Progenitor cell of endocrine pancreas (in vitro differentiated cells): ENCODE results near the gene USF1. TPM values are rescaled to one million over a fixed set of nuclear protein-coding genes. Genes with fewer than 3 reads are reported as not detected.

ENCODE experiments used
- DNase-seq: peaks from one replicate; pipeline ENCODE4 v3.0.0; 2021; ENCODE audit warnings: low spot score; ENCODE audit not compliant: unreplicated experiment
- H3K27ac Mint-ChIP-seq: 2 replicates; pipeline ENCODE4 v1.8.0; 2021; ENCODE audit warnings: mild to moderate bottlenecking, moderate library complexity, mixed read lengths
- H3K27me3 Mint-ChIP-seq: 2 replicates; pipeline ENCODE4 v1.8.0; 2021; ENCODE audit warnings: mixed read lengths
- H3K36me3 Mint-ChIP-seq: 2 replicates; pipeline ENCODE4 v1.8.0; 2022; ENCODE audit warnings: mixed read lengths; ENCODE audit not compliant: insufficient read depth
- H3K4me1 Mint-ChIP-seq: 2 replicates; pipeline ENCODE4 v1.8.0; 2021; ENCODE audit warnings: low read depth, mixed read lengths
- H3K4me3 Mint-ChIP-seq: 2 replicates; pipeline ENCODE4 v1.8.0; 2021; ENCODE audit warnings: low read depth, mild to moderate bottlenecking, moderate library complexity, mixed read lengths
- H3K9me3 Mint-ChIP-seq: 2 replicates; pipeline ENCODE4 v1.8.0; 2021; ENCODE audit warnings: low read depth, mixed read lengths
- CTCF ChIP-seq: fragments of 200-600 bp; sonication (generic); IDR thresholded peaks from one replicate; pipeline ENCODE4 v1.5.0; 2021; ENCODE audit warnings: antibody characterized with exemption, mild to moderate bottlenecking; ENCODE audit not compliant: unreplicated experiment
- long read RNA-seq: library from polyadenylated mRNA; unstranded; transcript quantifications from one replicate; pipeline ENCODE4 v2.0.0, GENCODE V29; 2020
- total RNA-seq: library from RNA; stranded (reverse); gene quantifications from 2 replicates; pipeline ENCODE4 v1.2.1, GENCODE V29; 2021

The USF1 gene
- total RNA-seq = 79.9 and 88.7 TPM in 2 replicates
- long read RNA-seq, transcript USF1-205 (11 exons, 1,092 nt) = minor isoform, 5 of 24 reads
- long read RNA-seq, transcript USF1-203 (11 exons, 1,807 nt) = major isoform, 11 of 24 reads
- long read RNA-seq, partial matches to known transcripts = 1 of 24 reads
- long read RNA-seq, other reads (novel, unspliced or antisense) = 7 of 24 reads

GRCh38 chr1:161045736-161046604, at the start of gene USF1:
Gene USF1, minus strand, starts transcription at chr1:161045977. Its CDS starts 2,702 bp downstream, at chr1:161043275.
- peaks cover 10% of the 10 kb centered on the region for H3K4me1 Mint-ChIP-seq
- no peak for TF ChIP-seq CTCF
- H3K36me3 Mint-ChIP-seq = peaks cover 14% of the 10 kb centered on the region
- peak within 1 kb of the TSS; percentile 99 for H3K4me3 Mint-ChIP-seq
- DNase-seq = peak; percentile 80
- H3K27ac Mint-ChIP-seq = peak within 1 kb of the TSS; percentile 100
- peaks cover 14% of the 10 kb centered on the region for H3K9me3 Mint-ChIP-seq
- peaks cover 5% of the 10 kb centered on the region for H3K27me3 Mint-ChIP-seq

GRCh38 chr1:161095230-161095629, 49.5 kb upstream of the USF1 start:
- Mint-ChIP-seq H3K4me3 (no peak overlapping the region), H3K27me3 (peaks cover 9% of the 10 kb centered on the region), H3K36me3 (peaks cover 2% of the 10 kb centered on the region), H3K9me3 (no peaks in the 10 kb centered on the region), H3K4me1 (peaks cover 5% of the 10 kb centered on the region), H3K27ac (no peak overlapping the region)
- DNase-seq = no peak
- TF ChIP-seq CTCF = no peak

- Mint-ChIP-seq H3K36me3 (no peaks in the 10 kb centered on the region), H3K9me3 (no peaks in the 10 kb centered on the region), H3K4me3 (no peak overlapping the region), H3K4me1 (peaks cover 5% of the 10 kb centered on the region), H3K27me3 (peaks cover 9% of the 10 kb centered on the region), H3K27ac (no peak overlapping the region)
- no peak for DNase-seq
- no peak for TF ChIP-seq CTCF
Measured at GRCh38 chr1:161094481-161094880, 48.7 kb upstream of the USF1 start.

- TF ChIP-seq CTCF = no peak
- Mint-ChIP-seq H3K9me3 (no peaks in the 10 kb centered on the region), H3K4me3 (no peak overlapping the region), H3K27me3 (peaks cover 9% of the 10 kb centered on the region), H3K4me1 (peaks cover 4% of the 10 kb centered on the region), H3K36me3 (no peaks in the 10 kb centered on the region), H3K27ac (no peak overlapping the region)
- no peak for DNase-seq
Measured at GRCh38 chr1:161092621-161093028, 46.8 kb upstream of the USF1 start.

- Mint-ChIP-seq H3K36me3 (no peaks in the 10 kb centered on the region), H3K27ac (no peak overlapping the region), H3K4me3 (no peak overlapping the region), H3K27me3 (peaks cover 9% of the 10 kb centered on the region), H3K4me1 (peaks cover 4% of the 10 kb centered on the region), H3K9me3 (no peaks in the 10 kb centered on the region)
- TF ChIP-seq CTCF = no peak
- no peak for DNase-seq
Measured at GRCh38 chr1:161091796-161092507, 46.2 kb upstream of the USF1 start.
